ENCODE measurements around the gene PKNOX2. TPM values are rescaled to one million over a fixed set of nuclear protein-coding genes. Genes with fewer than 3 reads are reported as not detected.

The PKNOX2 gene
- total and polyA plus RNA-seq, 9 of the 15 experiments (the other 6 are each of a cell fraction or from before 2014, with no cell fraction given) = not detected

GRCh38 chr11:125327518-125328224 lies 163.1 kb downstream of the PKNOX2 start:
- intact Hi-C loops (cut with micrococcal nuclease) = no loop called here
- H3K27ac ChIP-seq (ENCODE audit: extremely low read depth, low read depth, low read length) = no peak overlapping the region
- DNase-seq (ENCODE audit: extremely low read depth in 1 of 4, low spot score in 3 of 4) (no peak), ATAC-seq (no peak), FAIRE-seq (no peak)
- H3K4me3 ChIP-seq = no peak overlapping the region
- H3K4me1 ChIP-seq (replicated peaks in 1 of 2; ENCODE audit: control insufficient read depth in 2 of 2, insufficient read depth in 2 of 2, low read length in 2 of 2) = no peaks in the 10 kb centered on the region
- H3K4me2 ChIP-seq (ENCODE audit: insufficient read depth, low read length) = no peak overlapping the region
- 2% methylated on average over 5 of the region's 7 CpGs for WGBS (ENCODE audit: insufficient coverage, low coverage, missing lambda C conversion rate)
- ChIA-PET POLR2A (no interaction called here), CTCF (ENCODE audit: low intra/inter-chr PET ratio) (no interaction called here)
- H3K36me3 ChIP-seq (ENCODE audit: control insufficient read depth, insufficient read depth, low read length) = no peaks in the 10 kb centered on the region
- H3K9ac ChIP-seq (ENCODE audit: insufficient read depth in 1 of 2, low read depth in 2 of 2, low read length in 2 of 2) = no peak overlapping the region
- no peaks in the 10 kb centered on the region for H3K79me2 ChIP-seq (ENCODE audit: control insufficient read depth, insufficient read depth, low read length)
- BruUV-seq (replicated peaks) = no TSS peak
- no peaks in the 10 kb centered on the region for H3K9me1 ChIP-seq (ENCODE audit: control insufficient read depth, insufficient read depth, low read length)
- peaks cover 21 to 59% of the 10 kb centered on the region in 2 experiments; a peak in 4 of 5 replicates for H3K27me3 ChIP-seq (ENCODE audit: control insufficient read depth in 2 of 2, insufficient read depth in 2 of 2, low read length in 2 of 2)
- H4K20me1 ChIP-seq (replicated peaks; ENCODE audit: control insufficient read depth, insufficient read depth, low read length) = no peaks in the 10 kb centered on the region
- in situ Hi-C loops (cut with MboI) = loop anchor here (25.0 kb wide), 1 partner anchor 365 kb away; the partner anchor contains the start of gene CCDC15
- H2AFZ ChIP-seq (ENCODE audit: low read depth, low read length) = no peak overlapping the region
- no peaks in the 10 kb centered on the region for H3K9me3 ChIP-seq (replicated peaks; ENCODE audit: control insufficient read depth, insufficient read depth, low read depth, low read length)
- TF ChIP-seq ZBTB7A (IDR thresholded peaks at IDR 0.05; ENCODE audit: borderline replicate concordance, control insufficient read depth, low read depth, low read length) (no peak), NR0B1 (IDR thresholded peaks at IDR 0.05; ENCODE audit: partially characterized antibody) (no peak), ZNF589 (CRISPR knock-in tag; IDR thresholded peaks at IDR 0.05; ENCODE audit: low read depth) (no peak), POLR3A (IDR thresholded peaks at IDR 0.05; ENCODE audit: borderline replicate concordance, extremely low read depth, insufficient read depth, insufficient read length) (no peak), ZNF41 (CRISPR knock-in tag; conservative IDR thresholded peaks at IDR 0.05) (no peak), ZSCAN32 (CRISPR knock-in tag; IDR thresholded peaks at IDR 0.05) (no peak), EP300 (IDR thresholded peaks at IDR 0.05; ENCODE audit: low read length) (no peak), BACH1 (tag; IDR thresholded peaks at IDR 0.05) (no peak), ZNF583 (CRISPR knock-in tag; IDR thresholded peaks at IDR 0.05) (no peak), HDAC2 (IDR thresholded peaks at IDR 0.05) (no peak)
- TF ChIP-seq, protein P1, sequence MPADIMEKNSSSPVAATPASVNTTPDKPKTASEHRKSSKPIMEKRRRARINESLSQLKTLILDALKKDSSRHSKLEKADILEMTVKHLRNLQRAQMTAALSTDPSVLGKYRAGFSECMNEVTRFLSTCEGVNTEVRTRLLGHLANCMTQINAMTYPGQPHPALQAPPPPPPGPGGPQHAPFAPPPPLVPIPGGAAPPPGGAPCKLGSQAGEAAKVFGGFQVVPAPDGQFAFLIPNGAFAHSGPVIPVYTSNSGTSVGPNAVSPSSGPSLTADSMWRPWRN (IDR thresholded peaks at IDR 0.05; ENCODE audit: low read depth) = no peak
- TF ChIP-seq, protein P2, sequence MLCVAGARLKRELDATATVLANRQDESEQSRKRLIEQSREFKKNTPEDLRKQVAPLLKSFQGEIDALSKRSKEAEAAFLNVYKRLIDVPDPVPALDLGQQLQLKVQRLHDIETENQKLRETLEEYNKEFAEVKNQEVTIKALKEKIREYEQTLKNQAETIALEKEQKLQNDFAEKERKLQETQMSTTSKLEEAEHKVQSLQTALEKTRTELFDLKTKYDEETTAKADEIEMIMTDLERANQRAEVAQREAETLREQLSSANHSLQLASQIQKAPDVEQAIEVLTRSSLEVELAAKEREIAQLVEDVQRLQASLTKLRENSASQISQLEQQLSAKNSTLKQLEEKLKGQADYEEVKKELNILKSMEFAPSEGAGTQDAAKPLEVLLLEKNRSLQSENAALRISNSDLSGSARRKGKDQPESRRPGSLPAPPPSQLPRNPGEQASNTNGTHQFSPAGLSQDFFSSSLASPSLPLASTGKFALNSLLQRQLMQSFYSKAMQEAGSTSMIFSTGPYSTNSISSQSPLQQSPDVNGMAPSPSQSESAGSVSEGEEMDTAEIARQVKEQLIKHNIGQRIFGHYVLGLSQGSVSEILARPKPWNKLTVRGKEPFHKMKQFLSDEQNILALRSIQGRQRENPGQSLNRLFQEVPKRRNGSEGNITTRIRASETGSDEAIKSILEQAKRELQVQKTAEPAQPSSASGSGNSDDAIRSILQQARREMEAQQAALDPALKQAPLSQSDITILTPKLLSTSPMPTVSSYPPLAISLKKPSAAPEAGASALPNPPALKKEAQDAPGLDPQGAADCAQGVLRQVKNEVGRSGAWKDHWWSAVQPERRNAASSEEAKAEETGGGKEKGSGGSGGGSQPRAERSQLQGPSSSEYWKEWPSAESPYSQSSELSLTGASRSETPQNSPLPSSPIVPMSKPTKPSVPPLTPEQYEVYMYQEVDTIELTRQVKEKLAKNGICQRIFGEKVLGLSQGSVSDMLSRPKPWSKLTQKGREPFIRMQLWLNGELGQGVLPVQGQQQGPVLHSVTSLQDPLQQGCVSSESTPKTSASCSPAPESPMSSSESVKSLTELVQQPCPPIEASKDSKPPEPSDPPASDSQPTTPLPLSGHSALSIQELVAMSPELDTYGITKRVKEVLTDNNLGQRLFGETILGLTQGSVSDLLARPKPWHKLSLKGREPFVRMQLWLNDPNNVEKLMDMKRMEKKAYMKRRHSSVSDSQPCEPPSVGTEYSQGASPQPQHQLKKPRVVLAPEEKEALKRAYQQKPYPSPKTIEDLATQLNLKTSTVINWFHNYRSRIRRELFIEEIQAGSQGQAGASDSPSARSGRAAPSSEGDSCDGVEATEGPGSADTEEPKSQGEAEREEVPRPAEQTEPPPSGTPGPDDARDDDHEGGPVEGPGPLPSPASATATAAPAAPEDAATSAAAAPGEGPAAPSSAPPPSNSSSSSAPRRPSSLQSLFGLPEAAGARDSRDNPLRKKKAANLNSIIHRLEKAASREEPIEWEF (CRISPR knock-in tag; IDR thresholded peaks at IDR 0.05) = no peak
